Omental fat pad (tissue), 4 donors: ENCODE data around the gene BAG2. TPM values are rescaled to one million over a fixed set of nuclear protein-coding genes. Genes with fewer than 3 reads are reported as not detected.

ENCODE experiments used
- ATAC-seq: fragments of 150-250 bp; one replicate; pipeline ENCODE4 v1.9.1; 2016; ENCODE audit warnings: mild to moderate bottlenecking, moderate library complexity; ENCODE audit not compliant: low FRiP score
- DNase-seq: peaks from one replicate; pipeline ENCODE4 v3.0.0-alpha.2; 2019; ENCODE audit warnings: low spot score
- CTCF ChIP-seq, 3 donors: fragments of 450-650 bp; IDR thresholded peaks; one replicate each; pipeline ENCODE4 v1.5.1; 2016 to 2017; ENCODE audit warnings: antibody characterized with exemption in 3 of 3, mild to moderate bottlenecking in 3 of 3, moderate library complexity in 2 of 3
- total RNA-seq, 4 donors: library from RNA; depleted of rRNA; stranded (reverse); fragments of >200 nt; gene quantifications; one replicate each; pipeline ENCODE4 v1.1.0, GENCODE V29; 2016

Gene BAG2
- total RNA-seq, 4 donors from 2014 or later: 3.0 to 6.6 (median 4.6) TPM

GRCh38 chr6:57138026-57138425 is 34.1 kb upstream of the BAG2 start:
- no peak for TF ChIP-seq CTCF (IDR thresholded peaks at IDR 0.05)
- no peak for ATAC-seq

GRCh38 chr6:57141451-57142177 is 30.5 kb upstream of the BAG2 start:
- no peak for ATAC-seq
- no peak for DNase-seq
- no peak for TF ChIP-seq CTCF (IDR thresholded peaks at IDR 0.05)

More at GRCh38 chr6:57138026-57138425, 34.1 kb upstream of the BAG2 start:
- DNase-seq: no peak

- DNase-seq (no peak), ATAC-seq (no peak)
- TF ChIP-seq CTCF (IDR thresholded peaks at IDR 0.05): no peak
Observed at GRCh38 chr6:57142178-57142525, 30.0 kb upstream of the BAG2 start.

GRCh38 chr6:57143690-57144089 is 28.4 kb upstream of the BAG2 start:
- ATAC-seq (no peak), DNase-seq (no peak)
- no peak for TF ChIP-seq CTCF (IDR thresholded peaks at IDR 0.05)

- ATAC-seq (no peak), DNase-seq (no peak)
- no peak for TF ChIP-seq CTCF (IDR thresholded peaks at IDR 0.05)
Observed at GRCh38 chr6:57147401-57147800, 24.7 kb upstream of the BAG2 start.

- ATAC-seq (no peak), DNase-seq (no peak)
- no peak for TF ChIP-seq CTCF (IDR thresholded peaks at IDR 0.05)
Observed at GRCh38 chr6:57147955-57148858, 23.9 kb upstream of the BAG2 start.
